ENCODE data around the gene RPL14.

DNA sequence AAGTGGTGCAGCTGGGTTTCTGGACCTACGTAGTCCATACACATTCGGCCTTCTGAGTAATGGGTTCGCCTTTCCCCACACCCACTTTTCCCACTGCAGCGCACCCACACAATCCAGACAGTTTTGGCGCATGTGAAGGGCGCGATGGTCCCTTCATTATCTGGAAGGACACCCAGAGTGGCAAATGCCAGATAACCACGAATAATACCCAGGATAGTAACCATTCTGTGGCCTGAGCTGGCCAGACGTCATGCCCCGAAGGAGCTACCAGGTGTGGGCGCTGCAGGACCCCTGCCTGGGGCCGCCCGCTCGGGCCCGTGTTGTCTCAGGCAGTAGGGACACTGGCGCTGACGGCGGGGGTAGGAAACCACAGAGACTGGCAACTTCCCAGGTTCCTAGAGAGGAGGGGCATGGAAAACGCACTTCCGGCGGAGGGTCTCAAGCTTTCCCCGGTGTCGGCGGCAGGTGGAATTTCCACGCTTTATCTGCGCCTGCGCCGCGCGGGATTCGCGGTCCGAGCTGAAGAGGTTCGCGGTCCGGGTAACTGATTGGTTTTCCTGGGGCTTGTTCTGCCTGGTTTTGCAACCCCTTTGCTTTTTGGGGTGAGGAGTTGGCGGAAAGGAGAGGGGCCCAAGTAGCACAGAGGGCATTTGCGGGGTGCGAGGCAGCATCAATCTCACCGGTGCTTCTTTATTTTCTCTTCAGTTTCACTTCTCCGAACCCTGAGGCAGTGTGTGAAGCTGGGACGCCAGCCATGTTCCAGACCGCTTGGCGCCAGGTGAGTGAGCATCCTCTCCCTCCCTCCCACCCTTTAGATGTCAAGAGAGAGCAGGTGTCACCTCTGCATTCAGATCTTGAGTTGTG is 48.7 kb downstream of the RPL14 start, which contains the start of gene ZNF620:
- TF ChIP-seq CTCF (IDR thresholded peaks at IDR 0.05; ENCODE audit: low read length) (peak; percentile 77), EZH2 (IDR thresholded peaks at IDR 0.05; ENCODE audit: borderline replicate concordance, low read length) (no peak)

All from OCI-LY1 (cell line).